ENCODE results near the gene STRC.
"Not testable (repeated sequence)": the region's sequence is repeated elsewhere in the genome, so short reads cannot be mapped to it uniquely, and the experiment has no call there.

Gene STRC

GRCh38 chr15:43618700-43619099, at the start of gene STRC:
STRC (minus strand) TSS chr15:43618800; CDS start chr15:43618722, 78 bp downstream.
- not testable (repeated sequence) for DNase-seq

DNA sequence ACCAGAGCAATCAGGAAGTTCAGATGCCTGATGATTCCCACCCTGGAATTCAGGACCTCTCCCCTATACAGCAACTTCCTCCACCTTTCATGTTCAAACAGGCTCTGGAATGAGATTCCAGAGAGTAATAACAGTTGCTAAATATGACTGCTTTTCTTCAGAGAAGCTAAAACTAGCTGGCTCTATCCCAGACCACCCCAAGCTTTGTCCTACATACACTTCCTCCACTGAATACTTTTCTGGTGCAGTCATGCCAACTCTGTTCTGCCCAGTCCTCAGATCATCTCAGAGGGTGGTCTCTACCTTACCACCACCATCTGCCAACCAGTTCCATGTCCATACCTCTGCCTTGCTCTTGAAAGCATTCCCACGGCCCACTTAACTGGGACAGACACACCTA, 47.6 kb upstream of the STRC start:
- not testable (repeated sequence) for DNase-seq

- DNase-seq, result not testable (repeated sequence)
Observed at GRCh38 chr15:43663333-43663732, 44.7 kb upstream of the STRC start.

- not testable (repeated sequence) for DNase-seq
Observed at GRCh38 chr15:43662293-43662692, 43.7 kb upstream of the STRC start.

- not testable (repeated sequence) for DNase-seq
Observed at GRCh38 chr15:43659727-43660126, 41.1 kb upstream of the STRC start.

DNA sequence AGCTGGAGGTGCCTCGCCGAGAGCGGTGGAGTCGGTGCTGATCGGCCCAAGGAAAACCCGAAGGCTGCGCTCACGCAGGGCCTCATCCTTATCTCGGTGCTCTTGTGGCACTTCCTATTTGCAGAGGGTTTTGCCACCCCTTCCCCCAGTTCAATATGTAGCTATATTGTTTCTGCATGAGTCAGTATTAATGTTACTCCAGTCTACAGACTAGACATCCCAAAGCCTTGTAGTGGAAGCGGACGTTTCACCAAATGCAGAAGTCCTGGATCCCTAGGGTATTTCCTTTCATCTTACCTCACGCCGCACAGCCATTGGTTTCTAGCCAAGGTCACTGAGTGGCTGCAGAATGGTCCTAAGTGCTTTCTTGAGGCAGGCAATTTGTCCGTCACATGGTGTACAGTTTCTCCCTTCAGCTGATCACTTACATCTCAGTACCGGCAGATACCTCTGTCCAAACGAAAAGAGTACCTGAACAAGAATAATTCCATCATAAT, 30.9 kb upstream of the STRC start:
- DNase-seq, result not testable (repeated sequence)

- DNase-seq, result no peak
Observed at GRCh38 chr15:43648649-43649429, 30.2 kb upstream of the STRC start, which contains the start of gene CATSPER2. CATSPER2 (minus strand) TSS chr15:43648844; CDS start chr15:43648061, 783 bp downstream.

DNA sequence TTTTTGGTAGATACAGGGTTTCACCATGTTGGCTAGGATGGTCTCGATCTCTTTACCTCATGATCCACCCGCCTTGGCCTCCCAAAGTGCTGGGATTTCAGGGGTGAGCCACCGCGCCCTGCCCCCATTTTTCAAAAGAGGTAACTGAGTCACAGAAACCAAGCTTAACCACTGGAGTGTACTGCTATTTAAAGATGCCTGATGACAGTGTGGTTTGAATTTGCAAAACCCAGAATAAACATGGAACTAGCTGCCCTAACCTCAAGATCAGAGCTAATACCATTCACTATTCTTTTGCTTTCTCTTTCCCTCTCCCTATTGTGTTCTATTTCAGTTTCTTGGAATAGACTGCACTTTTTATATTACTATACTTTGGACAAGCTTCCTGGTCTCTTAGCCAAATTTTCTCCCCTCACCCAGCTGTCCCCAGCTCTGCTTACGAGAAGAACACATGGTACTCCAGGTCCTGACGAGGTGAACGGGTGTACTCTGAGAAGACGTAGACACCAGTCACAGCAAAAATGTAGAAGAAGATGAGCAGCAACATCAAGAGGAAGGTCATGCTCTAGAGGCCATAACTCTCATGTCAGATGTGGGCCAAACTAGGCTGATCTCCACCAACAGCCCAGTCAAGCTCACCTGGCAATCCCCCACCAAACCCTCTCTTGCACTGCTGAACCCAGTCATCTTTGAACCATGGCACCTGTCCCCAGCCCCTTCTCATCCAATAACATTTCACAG, 20.0 kb upstream of the STRC start:
- DNase-seq, result not testable (repeated sequence)

- not testable (repeated sequence) for DNase-seq
Observed at GRCh38 chr15:43626937-43627336, 8.3 kb upstream of the STRC start.

DNA sequence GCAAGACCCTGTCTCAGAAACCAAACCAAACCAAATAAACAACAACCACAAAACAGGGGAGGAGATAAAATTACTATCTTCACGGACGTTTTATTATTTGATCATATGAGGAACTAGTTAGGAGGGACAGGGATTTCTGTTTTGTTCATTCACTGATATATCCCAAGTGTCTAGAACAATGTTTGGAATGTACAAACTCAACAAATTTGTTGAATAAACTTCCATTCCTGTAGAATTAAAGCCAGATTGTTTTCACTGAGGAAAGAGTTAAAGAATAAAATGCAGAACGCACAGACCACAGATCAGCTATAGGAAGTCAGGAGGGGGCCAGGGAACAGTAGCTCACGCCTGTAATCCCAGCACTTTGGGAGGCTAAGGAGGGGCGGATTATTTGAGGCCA, 6.5 kb upstream of the STRC start:
- no peak for DNase-seq

GRCh38 chr15:43622068-43622799, 3.6 kb upstream of the STRC start:
- not testable (repeated sequence) for DNase-seq

GRCh38 chr15:43617750-43618149, 850 bp downstream of the STRC start:
- not testable (repeated sequence) for DNase-seq

- DNase-seq, result not testable (repeated sequence)
Observed at GRCh38 chr15:43602233-43602632, 16.4 kb downstream of the STRC start.

DNA sequence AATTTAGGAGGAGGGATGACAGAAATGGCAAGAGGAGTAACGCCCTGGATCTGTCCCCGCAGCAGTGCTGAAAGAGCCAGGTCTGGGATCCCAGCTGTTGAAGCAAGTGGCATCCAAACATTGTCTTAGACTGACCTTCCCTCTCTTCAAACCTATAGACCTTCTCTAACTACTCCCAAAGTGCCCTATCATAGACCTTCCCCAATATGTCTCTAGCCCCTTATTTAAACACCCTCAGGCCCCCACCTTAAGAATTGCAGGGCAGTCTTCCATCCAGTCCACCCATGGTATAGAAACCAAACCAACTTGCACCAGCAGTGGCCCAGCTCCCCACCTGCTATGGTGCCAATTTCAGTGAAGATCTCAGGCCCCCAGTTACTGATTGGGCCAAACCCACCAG, 18.4 kb downstream of the STRC start:
- DNase-seq, result not testable (repeated sequence)

- DNase-seq, result not testable (repeated sequence)
Observed at GRCh38 chr15:43599131-43599530, 19.5 kb downstream of the STRC start.

DNA sequence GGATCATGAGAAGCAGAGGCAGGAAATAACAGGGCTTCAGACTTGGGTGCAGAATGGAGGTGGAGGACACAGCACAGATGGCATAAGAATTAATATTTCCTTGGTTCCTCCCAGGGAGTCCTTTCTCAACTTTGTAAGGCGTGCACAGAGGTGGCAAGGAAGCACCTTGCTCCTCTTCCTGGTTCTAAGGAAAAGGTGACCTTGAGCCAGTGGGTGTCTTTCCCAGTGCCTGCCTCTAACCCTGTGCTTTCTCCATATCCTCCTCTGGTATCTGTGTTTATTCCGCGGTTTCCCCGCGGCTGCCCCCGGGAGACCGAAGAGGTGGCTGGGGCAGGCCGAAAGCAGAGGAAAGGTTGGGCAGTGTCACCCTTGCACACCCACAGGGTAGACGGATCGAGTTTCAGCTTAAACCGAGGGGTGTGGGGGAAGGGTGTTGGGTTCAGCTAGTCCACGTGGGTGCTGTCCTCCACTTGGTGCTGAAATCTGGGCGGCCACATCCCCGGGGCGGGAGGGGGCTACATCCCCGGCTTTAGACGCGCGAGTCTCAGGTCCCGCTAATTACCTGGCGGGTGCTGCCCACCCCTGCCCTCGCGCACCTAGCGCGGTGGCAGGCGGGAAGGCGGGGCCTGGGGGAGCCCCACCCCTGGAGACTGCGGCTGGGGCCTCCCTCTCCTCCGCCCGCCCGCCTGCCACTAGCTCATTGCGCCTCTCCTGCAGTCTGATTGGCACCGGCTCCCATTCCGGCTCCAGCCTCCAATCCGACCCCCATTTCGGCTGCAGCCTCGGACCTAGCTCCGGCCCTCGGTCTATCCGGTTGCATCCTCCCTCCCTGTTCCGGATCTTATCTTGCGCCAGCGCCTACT, 25.0 kb downstream of the STRC start, which contains the start of gene CKMT1B:
Gene CKMT1B (plus strand): TSS at position 700 of the 863 bp plus-strand sequence. CDS start 192 bp downstream, outside the sequence.
- DNase-seq, result not testable (repeated sequence)

DNA sequence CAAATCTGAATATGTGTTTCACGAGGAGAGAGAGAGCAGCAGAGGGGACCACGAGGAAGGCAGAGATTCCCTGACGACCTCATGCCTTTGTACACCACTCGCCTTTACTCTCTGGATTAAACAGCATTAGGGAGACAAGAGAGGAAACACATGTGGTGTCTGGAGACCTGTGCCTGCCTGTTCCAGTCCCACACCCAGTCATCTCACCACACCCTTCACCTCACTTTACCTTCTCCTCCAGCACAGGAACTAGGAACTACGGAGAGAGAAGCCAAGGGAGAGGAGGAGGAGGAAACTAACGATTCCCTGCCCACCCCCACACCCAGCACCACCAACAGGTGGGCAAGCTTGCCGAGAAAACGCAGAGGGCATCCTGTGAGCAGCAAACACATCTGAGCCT, 25.8 kb downstream of the STRC start:
- DNase-seq, result not testable (repeated sequence)

DNA sequence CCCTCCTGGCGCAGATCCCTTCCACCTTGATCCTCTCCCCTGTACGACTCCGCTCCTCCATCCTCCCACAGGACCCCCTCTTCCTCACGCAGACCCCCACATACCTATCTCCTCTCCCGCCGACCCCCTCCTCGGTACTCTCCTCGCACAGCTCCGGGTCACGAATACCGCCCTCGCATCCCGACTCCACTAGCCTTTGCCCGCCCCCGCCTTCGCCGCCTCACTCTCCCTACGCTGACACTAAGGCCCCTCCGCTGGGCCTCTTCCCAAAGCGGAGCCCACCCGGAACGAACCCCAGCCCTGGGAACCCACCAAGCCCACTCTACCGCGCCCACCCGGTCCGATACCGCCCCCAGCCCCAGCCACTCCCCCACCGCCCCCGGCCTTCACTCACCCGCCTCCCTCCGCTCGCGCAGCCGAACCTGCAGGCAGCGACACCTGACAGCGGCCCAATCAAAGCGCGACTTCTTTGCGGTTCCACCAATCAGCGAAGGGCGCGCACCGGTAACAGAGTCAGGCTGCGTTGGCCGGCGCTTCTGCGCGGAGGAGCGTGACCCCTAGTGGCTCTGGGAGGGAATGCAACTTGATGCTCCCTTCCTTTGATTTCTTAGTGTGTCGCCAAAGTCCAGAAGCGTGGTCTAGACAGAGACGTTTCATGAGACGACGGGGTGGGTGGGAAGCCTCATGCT, 28.7 kb downstream of the STRC start, which contains the start of gene PPIP5K1:
Gene PPIP5K1 (minus strand): TSS at position 431 of the 689 bp plus-strand sequence. CDS start 5,704 bp downstream, outside the sequence.
- DNase-seq, result not testable (repeated sequence)

DNA sequence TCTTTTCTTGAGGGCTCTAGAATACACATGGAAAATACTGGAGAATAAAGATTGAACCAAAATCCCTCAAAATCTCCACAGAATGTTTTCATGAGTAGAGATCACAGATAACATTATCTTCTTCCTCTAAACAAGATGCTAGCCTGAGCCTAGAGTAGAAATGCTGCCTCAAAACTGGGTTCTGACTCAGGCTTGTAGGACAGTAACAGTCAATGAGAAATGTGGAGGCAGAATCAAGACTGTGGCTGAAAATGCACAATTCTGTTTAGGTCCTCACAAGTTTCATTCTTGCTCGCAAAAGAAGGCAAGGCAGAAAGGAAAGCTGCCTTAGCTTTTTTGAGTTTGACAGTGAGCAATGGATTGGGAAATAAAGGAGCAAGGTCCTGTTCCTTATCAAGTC, 44.0 kb downstream of the STRC start:
- DNase-seq, result not testable (repeated sequence)

- DNase-seq, result not testable (repeated sequence)
Observed at GRCh38 chr15:43566615-43567014, 52.0 kb downstream of the STRC start.

DNA sequence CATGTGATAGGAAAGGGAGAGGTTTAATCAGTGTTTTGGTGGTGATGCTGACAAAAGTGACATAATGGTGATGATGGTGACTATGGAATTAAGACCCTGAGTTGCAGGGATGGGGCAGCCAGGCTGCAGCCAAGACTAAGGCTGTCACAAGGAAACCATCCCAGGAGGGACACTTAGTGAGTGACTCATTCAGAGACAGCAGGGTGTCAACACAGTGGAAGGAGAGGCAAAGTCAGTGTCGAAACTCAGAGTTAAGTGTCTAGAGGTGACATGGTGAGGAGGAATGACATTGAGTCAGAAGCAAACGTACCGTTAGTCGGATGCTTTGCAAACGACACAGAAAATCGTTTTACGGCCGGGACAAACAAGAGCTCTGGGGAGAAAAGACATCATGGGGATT, 54.8 kb downstream of the STRC start:
- not testable (repeated sequence) for DNase-seq

Data from stimulated activated naive CD4-positive, alpha-beta T cell (primary cell).